ENCODE measurements around the gene ATF7. TPM values are rescaled to one million over a fixed set of nuclear protein-coding genes. Genes with fewer than 3 reads are reported as not detected.

The ATF7 gene
- polyA plus RNA-seq, 3 donors = 21.7 to 27.9 (median 24.4) TPM

GRCh38 chr12:53467880-53468279, 158.3 kb downstream of the ATF7 start:
- Histone ChIP-seq H3K9ac (ENCODE audit: insufficient read depth, low read length, poor library complexity, severe bottlenecking) (no peak overlapping the region), H2AFZ (ENCODE audit: insufficient read depth, low read depth, low read length, poor library complexity, severe bottlenecking) (no peak overlapping the region), H4K20me1 (ENCODE audit: insufficient read depth, low read length) (peaks cover 95% of the 10 kb centered on the region), H3K4me2 (replicated peaks; ENCODE audit: extremely low read depth, low read length, poor library complexity, severe bottlenecking) (no peak overlapping the region), H3K27ac (ENCODE audit: low read depth in 1 of 2, low read length in 2 of 2) (no peak overlapping the region), H3K4me1 (ENCODE audit: control insufficient read depth in 1 of 2, insufficient read depth in 2 of 2, low read length in 2 of 2) (no peaks in the 10 kb centered on the region), H3K4me3 (replicated peaks in 1 of 3; ENCODE audit: low read depth in 2 of 3, low read length in 3 of 3) (no peak overlapping the region), H3K9me3 (replicated peaks in 1 of 2; ENCODE audit: control insufficient read depth in 1 of 2, insufficient read depth in 1 of 2, low read length in 2 of 2) (no peaks in the 10 kb centered on the region), H3K79me2 (ENCODE audit: insufficient read depth, low read length) (peaks cover 90% of the 10 kb centered on the region), H3K27me3 (ENCODE audit: control insufficient read depth in 2 of 2, insufficient read depth in 2 of 2, low read length in 2 of 2) (no peaks in the 10 kb centered on the region), H3K36me3 (replicated peaks in 1 of 2; ENCODE audit: control insufficient read depth in 1 of 2, insufficient read depth in 2 of 2, low read length in 2 of 2) (peaks cover 99% of the 10 kb centered on the region in 2 donors)
- intact Hi-C loops (cut with micrococcal nuclease) = no loop called here
- H3K27me3 Mint-ChIP-seq (ENCODE audit: low read depth in 3 of 3) = peaks cover 0 to 2% (median 0%) of the 10 kb centered on the region in 3 donors
- H3K9me3 Mint-ChIP-seq = no peaks in the 10 kb centered on the region
- 100% methylated on average over 1 of the region's 2 CpGs for WGBS (ENCODE audit: insufficient coverage)
- DNase-seq = no peak
- no peaks in the 10 kb centered on the region for H3K4me1 Mint-ChIP-seq
- H3K27ac Mint-ChIP-seq = peak overlapping the region in 3 of 7 donors; percentile 33 to 64 (median 50)
- H3K36me3 Mint-ChIP-seq = peaks cover 88 to 98% of the 10 kb centered on the region in 2 donors
- no peak overlapping the region for H3K4me3 Mint-ChIP-seq
- TF ChIP-seq CTCF (IDR thresholded peaks at IDR 0.05) = no peak

GRCh38 chr12:53467082-53467481, 159.1 kb downstream of the ATF7 start:
- intact Hi-C loops (cut with micrococcal nuclease) = no loop called here
- no peak for TF ChIP-seq CTCF (IDR thresholded peaks at IDR 0.05)
- H3K27me3 Mint-ChIP-seq (ENCODE audit: low read depth in 3 of 3) = peaks cover 0 to 2% (median 0%) of the 10 kb centered on the region in 3 donors
- H3K4me1 ChIP-seq (ENCODE audit: control insufficient read depth in 1 of 2, insufficient read depth in 2 of 2, low read length in 2 of 2) = no peaks in the 10 kb centered on the region
- no peak overlapping the region for H3K4me3 Mint-ChIP-seq
- peak overlapping the region in 1 of 7 donors; percentile 50 for H3K27ac Mint-ChIP-seq
- no peaks in the 10 kb centered on the region for H3K4me1 Mint-ChIP-seq
- H3K79me2 ChIP-seq (ENCODE audit: insufficient read depth, low read length) = peaks cover 90% of the 10 kb centered on the region
- H3K27me3 ChIP-seq (ENCODE audit: control insufficient read depth in 2 of 2, insufficient read depth in 2 of 2, low read length in 2 of 2) = no peaks in the 10 kb centered on the region
- WGBS (ENCODE audit: insufficient coverage) = 100% methylated on average over 2 of the region's 5 CpGs
- no peak overlapping the region for H2AFZ ChIP-seq (ENCODE audit: insufficient read depth, low read depth, low read length, poor library complexity, severe bottlenecking)
- no peak overlapping the region for H3K4me3 ChIP-seq (replicated peaks in 1 of 3; ENCODE audit: low read depth in 2 of 3, low read length in 3 of 3)
- no peaks in the 10 kb centered on the region for H3K9me3 Mint-ChIP-seq
- H3K27ac ChIP-seq (ENCODE audit: low read depth in 1 of 2, low read length in 2 of 2) = no peak overlapping the region
- no peak overlapping the region for H3K9ac ChIP-seq (ENCODE audit: insufficient read depth, low read length, poor library complexity, severe bottlenecking)
- H3K9me3 ChIP-seq (replicated peaks in 1 of 2; ENCODE audit: control insufficient read depth in 1 of 2, insufficient read depth in 1 of 2, low read length in 2 of 2) = no peaks in the 10 kb centered on the region
- peaks cover 90 to 98% of the 10 kb centered on the region in 2 donors for H3K36me3 Mint-ChIP-seq
- peaks cover 95% of the 10 kb centered on the region for H4K20me1 ChIP-seq (ENCODE audit: insufficient read depth, low read length)
- peaks cover 99% of the 10 kb centered on the region in 2 donors for H3K36me3 ChIP-seq (replicated peaks in 1 of 2; ENCODE audit: control insufficient read depth in 1 of 2, insufficient read depth in 2 of 2, low read length in 2 of 2)
- no peak for DNase-seq
- no peak overlapping the region for H3K4me2 ChIP-seq (replicated peaks; ENCODE audit: extremely low read depth, low read length, poor library complexity, severe bottlenecking)

Data from CD14-positive monocyte (primary cell).